Measurements from ENCODE around the gene CMTM4. TPM values are rescaled to one million over a fixed set of nuclear protein-coding genes. Genes with fewer than 3 reads are reported as not detected.
A peak's percentile ranks its signal among the peaks of the same experiment; 100 is the strongest.

CMTM4 gene
- total RNA-seq, 1 experiment from 2014 or later, result 110 TPM

- H3K4me3 Mint-ChIP-seq (ENCODE audit: low read depth, unreplicated experiment), result peak overlapping the region; percentile 89
- peaks cover 36% of the 10 kb centered on the region for H3K36me3 Mint-ChIP-seq (ENCODE audit: insufficient read depth, unreplicated experiment)
- H3K9me3 Mint-ChIP-seq (ENCODE audit: low read depth, unreplicated experiment), result no peaks in the 10 kb centered on the region
These were observed 1.0 kb downstream of the CMTM4 start for GRCh38 chr16:66695471-66695934.

GRCh38 chr16:66693149-66693548 is 3.4 kb downstream of the CMTM4 start:
- H3K9me3 Mint-ChIP-seq (ENCODE audit: low read depth, unreplicated experiment), result no peaks in the 10 kb centered on the region
- CTCF ChIA-PET, result no interaction called here
- no peak overlapping the region for H3K4me3 Mint-ChIP-seq (ENCODE audit: low read depth, unreplicated experiment)
- H3K36me3 Mint-ChIP-seq (ENCODE audit: insufficient read depth, unreplicated experiment), result peaks cover 39% of the 10 kb centered on the region
- BruUV-seq (replicated peaks), result no TSS peak
- TF ChIP-seq CTCF (IDR thresholded peaks at IDR 0.05; ENCODE audit: unreplicated experiment), result no peak
- H3K27ac Mint-ChIP-seq (ENCODE audit: unreplicated experiment), result no peak overlapping the region
- H3K27me3 Mint-ChIP-seq (ENCODE audit: unreplicated experiment), result no peaks in the 10 kb centered on the region
- peaks cover 42% of the 10 kb centered on the region for H3K4me1 Mint-ChIP-seq (ENCODE audit: low read depth, unreplicated experiment)
- intact Hi-C loops (cut with micrococcal nuclease; ENCODE audit: unreplicated experiment), result loop anchor here (10.0 kb wide), 1 partner anchor 78 kb away; no protein-coding TSS in a partner anchor
- no peak for DNase-seq

More at GRCh38 chr16:66695471-66695934, 1.0 kb downstream of the CMTM4 start:
- DNase-seq, result no peak
- no peak for TF ChIP-seq CTCF (IDR thresholded peaks at IDR 0.05; ENCODE audit: unreplicated experiment)
- CTCF ChIA-PET, result interaction anchor here (0.6 to 1.6 kb wide), 4 partner anchors 23 to 1455 kb away, joined by 3 to 5 read pairs (median 3); no protein-coding TSS in a partner anchor
- H3K27ac Mint-ChIP-seq (ENCODE audit: unreplicated experiment), result peak overlapping the region; percentile 56
- H3K27me3 Mint-ChIP-seq (ENCODE audit: unreplicated experiment), result no peaks in the 10 kb centered on the region
- BruUV-seq (replicated peaks), result no TSS peak
- peaks cover 37% of the 10 kb centered on the region for H3K4me1 Mint-ChIP-seq (ENCODE audit: low read depth, unreplicated experiment)
- intact Hi-C loops (cut with micrococcal nuclease; ENCODE audit: unreplicated experiment), result loop anchor here (10.0 kb wide), 1 partner anchor 81 kb away; no protein-coding TSS in a partner anchor

GRCh38 chr16:66692341-66692740 is 4.2 kb downstream of the CMTM4 start:
- intact Hi-C loops (cut with micrococcal nuclease; ENCODE audit: unreplicated experiment), result loop anchor here (10.0 kb wide), 1 partner anchor 78 kb away; no protein-coding TSS in a partner anchor
- CTCF ChIA-PET, result no interaction called here
- Mint-ChIP-seq H3K36me3 (ENCODE audit: insufficient read depth, unreplicated experiment) (peaks cover 39% of the 10 kb centered on the region), H3K9me3 (ENCODE audit: low read depth, unreplicated experiment) (no peaks in the 10 kb centered on the region), H3K27me3 (ENCODE audit: unreplicated experiment) (no peaks in the 10 kb centered on the region), H3K4me1 (ENCODE audit: low read depth, unreplicated experiment) (peaks cover 42% of the 10 kb centered on the region), H3K27ac (ENCODE audit: unreplicated experiment) (no peak overlapping the region), H3K4me3 (ENCODE audit: low read depth, unreplicated experiment) (no peak overlapping the region)
- TF ChIP-seq CTCF (IDR thresholded peaks at IDR 0.05; ENCODE audit: unreplicated experiment), result no peak
- peak; percentile 26 for DNase-seq
- no TSS peak for BruUV-seq (replicated peaks)

- Mint-ChIP-seq H3K9me3 (ENCODE audit: low read depth, unreplicated experiment) (no peaks in the 10 kb centered on the region), H3K4me1 (ENCODE audit: low read depth, unreplicated experiment) (peaks cover 42% of the 10 kb centered on the region), H3K27ac (ENCODE audit: unreplicated experiment) (peak overlapping the region; percentile 27), H3K36me3 (ENCODE audit: insufficient read depth, unreplicated experiment) (peaks cover 30% of the 10 kb centered on the region), H3K27me3 (ENCODE audit: unreplicated experiment) (no peaks in the 10 kb centered on the region), H3K4me3 (ENCODE audit: low read depth, unreplicated experiment) (no peak overlapping the region)
- CTCF ChIA-PET, result interaction anchor here (1.1 to 1.8 kb wide), 2 partner anchors 40 to 80 kb away, joined by 3 to 5 read pairs; no protein-coding TSS in a partner anchor
- no peak for DNase-seq
- intact Hi-C loops (cut with micrococcal nuclease; ENCODE audit: unreplicated experiment), result loop anchor here (10.0 kb wide), 1 partner anchor 76 kb away; no protein-coding TSS in a partner anchor
- no peak for TF ChIP-seq CTCF (IDR thresholded peaks at IDR 0.05; ENCODE audit: unreplicated experiment)
- BruUV-seq (replicated peaks), result no TSS peak
These were observed 5.3 kb downstream of the CMTM4 start for GRCh38 chr16:66691234-66691633.

Data from Calu3 (cell line).